MCF 10A (cell line): Measurements from ENCODE around the gene GPR108. TPM values are rescaled to one million over a fixed set of nuclear protein-coding genes. Genes with fewer than 3 reads are reported as not detected.

Experiments used
- BruUV-seq: library from RNA; stranded (reverse); fragments of 400-500 nt; replicated peaks from 2 replicates; lab custom pipeline; 2021; lab: Mats Ljungman, UMichigan
- CTCF ChIA-PET: fragments of 300-600 bp; sonication (Branson Sonifier 250); formaldehyde crosslinking; extraction: SDS; loops from one replicate; lab custom pipeline; 2021; ENCODE audit warnings: antibody characterized with exemption, inconsistent platforms; lab: Yijun Ruan, JAX
- POLR2A ChIA-PET: fragments of 300-600, 350-650 bp; sonication (Branson Sonifier 250); formaldehyde crosslinking; extraction: SDS; loops from one replicate; lab custom pipeline; 2020; ENCODE audit warnings: antibody characterized with exemption, inconsistent platforms; lab: Yijun Ruan, JAX
- DNase-seq: peaks from one replicate; pipeline ENCODE4 v3.0.0-alpha.2; 2018; ENCODE audit not compliant: unreplicated experiment
- H3K27ac Mint-ChIP-seq: one replicate; pipeline ENCODE4 v1.8.0; 2022; ENCODE audit warnings: mild to moderate bottlenecking, low read depth, mixed read lengths; ENCODE audit not compliant: unreplicated experiment
- H3K27me3 Mint-ChIP-seq: one replicate; pipeline ENCODE4 v1.8.0; 2022; ENCODE audit warnings: mixed read lengths; ENCODE audit not compliant: insufficient read depth, unreplicated experiment
- H3K36me3 Mint-ChIP-seq: one replicate; pipeline ENCODE4 v1.8.0; 2022; ENCODE audit warnings: mild to moderate bottlenecking, moderate library complexity, mixed read lengths; ENCODE audit not compliant: insufficient read depth, unreplicated experiment
- H3K4me1 Mint-ChIP-seq: one replicate; pipeline ENCODE4 v1.8.0; 2022; ENCODE audit warnings: mixed read lengths; ENCODE audit not compliant: insufficient read depth, unreplicated experiment
- H3K4me3 Mint-ChIP-seq: one replicate; pipeline ENCODE4 v1.8.0; 2022; ENCODE audit warnings: mild to moderate bottlenecking, moderate library complexity, mixed read lengths; ENCODE audit not compliant: unreplicated experiment
- H3K9me3 Mint-ChIP-seq: one replicate; pipeline ENCODE4 v1.8.0; 2022; ENCODE audit warnings: mixed read lengths; ENCODE audit not compliant: unreplicated experiment
- CTCF ChIP-seq: fragments of 200-600 bp; IDR thresholded peaks from one replicate; pipeline ENCODE4 v1.8.0; 2022; ENCODE audit warnings: antibody characterized with exemption, mild to moderate bottlenecking; ENCODE audit not compliant: unreplicated experiment
- intact Hi-C: fragments of 100-400 bp; cut with micrococcal nuclease; formaldehyde crosslinking; loops from 2 replicates; pipeline ENCODE4 v1.14.1; 2022
- total RNA-seq: library from RNA; stranded (reverse); gene quantifications from 2 replicates; pipeline ENCODE4 v1.2.3, GENCODE V29; 2022

GPR108 gene
- total RNA-seq, 1 experiment from 2014 or later, result 115 TPM

- H3K4me1 Mint-ChIP-seq, result peaks cover 25% of the 10 kb centered on the region
- no peak for TF ChIP-seq CTCF
- ChIA-PET CTCF (no interaction called here), POLR2A (interaction anchor here (0.7 to 4.0 kb wide), 8 partner anchors 10 to 215 kb away, joined by 3 to 40 read pairs (median 6); partner anchors contain the start of genes C3, SH2D3A and TNFSF9)
- no peaks in the 10 kb centered on the region for H3K9me3 Mint-ChIP-seq
- DNase-seq, result no peak
- BruUV-seq, result no TSS peak
- no peak overlapping the region for H3K27ac Mint-ChIP-seq
- H3K27me3 Mint-ChIP-seq, result no peaks in the 10 kb centered on the region
- intact Hi-C loops, result no loop called here
- peak overlapping the region; percentile 60 for H3K4me3 Mint-ChIP-seq
- H3K36me3 Mint-ChIP-seq, result peaks cover 95% of the 10 kb centered on the region
Observed at GRCh38 chr19:6745965-6746364, 8.6 kb upstream of the GPR108 start.

DNA sequence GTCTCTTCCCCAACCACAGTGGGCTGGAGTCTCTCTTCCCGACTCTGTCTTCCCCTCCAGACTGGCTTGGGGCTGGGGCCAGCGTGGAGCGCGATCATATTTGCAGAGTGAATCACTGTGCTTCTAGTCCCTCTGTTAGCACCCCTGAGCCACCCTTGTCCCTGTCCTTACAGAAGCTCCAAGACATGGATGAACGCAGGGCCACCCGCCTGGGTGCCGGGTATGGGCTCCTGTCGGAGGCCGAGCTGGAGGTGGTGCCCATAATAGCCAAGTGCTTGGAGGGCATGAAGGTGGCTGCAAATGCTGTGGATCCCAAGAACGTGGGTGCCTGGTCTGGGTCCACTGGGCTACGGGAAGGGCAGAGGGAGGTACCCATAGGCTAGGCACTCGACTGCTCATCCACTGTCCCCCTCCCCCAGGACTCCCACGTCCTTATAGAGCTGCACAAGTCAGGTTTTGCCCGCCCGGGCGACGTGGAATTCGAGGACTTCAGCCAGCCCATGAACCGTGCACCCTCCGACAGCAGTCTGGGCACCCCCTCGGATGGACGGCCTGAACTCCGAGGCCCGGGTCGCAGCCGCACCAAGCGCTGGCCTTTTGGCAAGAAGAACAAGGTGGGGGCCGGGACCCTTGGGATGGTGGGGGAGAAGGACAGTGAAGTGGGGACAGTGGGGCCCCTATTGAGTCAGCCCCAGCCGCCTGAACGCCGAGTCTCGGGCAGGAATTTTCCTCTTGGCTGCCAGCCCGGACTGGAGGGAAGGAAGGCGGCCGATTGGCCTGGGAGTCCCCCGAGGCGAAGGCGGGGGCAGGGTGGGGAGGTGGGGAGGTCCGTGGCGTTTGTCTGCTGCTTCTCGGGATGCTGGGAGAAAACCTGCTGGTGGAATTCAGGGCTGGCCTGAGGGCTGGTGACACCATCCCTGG lies 7.3 kb upstream of the GPR108 start:
- Mint-ChIP-seq H3K9me3 (no peaks in the 10 kb centered on the region), H3K27me3 (no peaks in the 10 kb centered on the region), H3K4me3 (peak overlapping the region; percentile 60), H3K4me1 (peaks cover 28% of the 10 kb centered on the region), H3K36me3 (peaks cover 85% of the 10 kb centered on the region), H3K27ac (peak overlapping the region; percentile 28)
- intact Hi-C loops, result no loop called here
- BruUV-seq, result no TSS peak
- ChIA-PET CTCF (interaction anchor here (2.8 kb wide), 1 partner anchor 119 kb away, joined by 21 read pairs; no protein-coding TSS in a partner anchor), POLR2A (interaction anchor here (0.6 to 10.5 kb wide), 10 partner anchors 8 to 227 kb away, joined by 3 to 189 read pairs (median 4); partner anchors contain the start of genes C3, SH2D3A and TNFSF9)
- no peak for TF ChIP-seq CTCF
- DNase-seq, result peak; percentile 98

DNA sequence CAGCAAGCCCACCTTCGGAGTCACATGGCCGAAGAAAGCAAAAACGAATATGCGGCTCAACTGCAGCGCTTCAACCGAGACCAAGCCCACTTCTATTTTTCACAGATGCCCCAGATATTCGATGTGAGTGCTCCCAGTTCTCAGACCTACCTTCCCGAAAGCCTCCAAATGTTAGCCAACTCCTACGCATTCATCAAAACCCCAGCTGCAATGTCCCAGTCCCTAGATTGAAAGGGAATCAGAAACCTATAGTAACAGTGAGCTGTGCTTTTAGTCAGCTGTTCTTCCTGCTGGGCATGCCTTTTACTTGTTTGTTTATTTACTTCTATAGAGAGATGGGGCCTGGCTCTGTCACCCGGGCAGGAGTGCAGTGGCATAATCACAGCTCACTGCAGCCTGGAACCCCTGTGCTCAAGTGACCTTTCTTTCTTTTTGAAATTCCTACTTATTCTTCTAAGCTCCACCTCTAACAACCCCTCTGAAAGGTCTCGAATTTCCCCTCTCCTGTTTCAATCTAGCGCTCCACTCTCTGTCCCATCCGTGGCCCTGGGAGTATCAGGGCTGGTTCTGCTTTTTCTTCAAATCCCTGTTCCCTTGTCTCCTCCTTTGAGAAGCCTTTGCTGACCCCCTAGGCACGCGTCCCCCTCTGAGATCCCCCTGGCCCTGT lies 6.5 kb upstream of the GPR108 start:
- BruUV-seq, result no TSS peak
- ChIA-PET POLR2A (interaction anchor here (0.6 to 10.5 kb wide), 9 partner anchors 7 to 840 kb away, joined by 3 to 189 read pairs (median 3); partner anchors contain the start of genes C3 and SH2D3A), CTCF (interaction anchor here (2.8 kb wide), 1 partner anchor 120 kb away, joined by 21 read pairs; no protein-coding TSS in a partner anchor)
- Mint-ChIP-seq H3K27ac (peak overlapping the region; percentile 28), H3K36me3 (peaks cover 77% of the 10 kb centered on the region), H3K27me3 (no peaks in the 10 kb centered on the region), H3K9me3 (no peaks in the 10 kb centered on the region), H3K4me1 (peaks cover 30% of the 10 kb centered on the region), H3K4me3 (peak overlapping the region; percentile 60)
- no peak for TF ChIP-seq CTCF
- DNase-seq, result peak; percentile 47
- intact Hi-C loops, result no loop called here
